Liver (tissue), 3 donors: ENCODE measurements around the gene SPATS2.
"Not testable (repeated sequence)": the region's sequence is repeated elsewhere in the genome, so short reads cannot be mapped to it uniquely, and the experiment has no call there.

Experiments
- EGR1 ChIP-seq, 2 donors: IDR thresholded peaks; 2 replicates each; pipeline ENCODE4 v1.6.1; 2016 to 2018; ENCODE audit warnings: antibody characterized with exemption in 2 of 2, low read depth in 2 of 2
- TAF1 ChIP-seq: conservative IDR thresholded peaks from 2 replicates; pipeline ENCODE4 v1.6.1; 2016; ENCODE audit warnings: antibody characterized with exemption, mild to moderate bottlenecking
- TF ChIP-seq, protein P1 (sequence below): IDR thresholded peaks from 2 replicates; pipeline ENCODE4 v1.6.1; 2016; ENCODE audit warnings: antibody characterized with exemption, mild to moderate bottlenecking
- TF ChIP-seq, protein P2 (sequence below): fragments of 150-350 bp; IDR thresholded peaks from 2 replicates; pipeline ENCODE4 v1.5.1; 2017; ENCODE audit warnings: improper control_type of control experiment, low read depth, low read length; ENCODE audit not compliant: missing input control
- donor health status: healthy.
- donor health status: healthy.

DNA sequence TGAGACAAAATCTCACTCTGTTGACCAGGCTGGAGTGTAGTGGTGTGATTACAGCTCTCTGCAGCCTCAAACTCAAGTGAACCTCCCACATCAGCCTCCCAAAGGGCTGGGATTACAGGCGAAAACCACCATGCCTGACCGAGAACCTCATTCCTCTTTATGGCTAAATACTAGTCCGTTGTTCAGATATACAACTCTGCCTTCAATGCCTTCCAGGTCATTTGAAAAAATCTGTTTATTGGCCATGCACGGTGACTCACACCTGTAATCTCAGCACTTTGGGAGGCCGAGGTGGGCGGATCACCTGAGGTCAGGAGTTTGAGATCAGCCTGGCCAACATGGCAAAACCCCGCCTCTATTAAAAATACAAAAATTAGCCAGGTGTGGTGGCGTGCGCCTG is 12.9 kb downstream of the SPATS2 start:
- TF ChIP-seq, protein P1, sequence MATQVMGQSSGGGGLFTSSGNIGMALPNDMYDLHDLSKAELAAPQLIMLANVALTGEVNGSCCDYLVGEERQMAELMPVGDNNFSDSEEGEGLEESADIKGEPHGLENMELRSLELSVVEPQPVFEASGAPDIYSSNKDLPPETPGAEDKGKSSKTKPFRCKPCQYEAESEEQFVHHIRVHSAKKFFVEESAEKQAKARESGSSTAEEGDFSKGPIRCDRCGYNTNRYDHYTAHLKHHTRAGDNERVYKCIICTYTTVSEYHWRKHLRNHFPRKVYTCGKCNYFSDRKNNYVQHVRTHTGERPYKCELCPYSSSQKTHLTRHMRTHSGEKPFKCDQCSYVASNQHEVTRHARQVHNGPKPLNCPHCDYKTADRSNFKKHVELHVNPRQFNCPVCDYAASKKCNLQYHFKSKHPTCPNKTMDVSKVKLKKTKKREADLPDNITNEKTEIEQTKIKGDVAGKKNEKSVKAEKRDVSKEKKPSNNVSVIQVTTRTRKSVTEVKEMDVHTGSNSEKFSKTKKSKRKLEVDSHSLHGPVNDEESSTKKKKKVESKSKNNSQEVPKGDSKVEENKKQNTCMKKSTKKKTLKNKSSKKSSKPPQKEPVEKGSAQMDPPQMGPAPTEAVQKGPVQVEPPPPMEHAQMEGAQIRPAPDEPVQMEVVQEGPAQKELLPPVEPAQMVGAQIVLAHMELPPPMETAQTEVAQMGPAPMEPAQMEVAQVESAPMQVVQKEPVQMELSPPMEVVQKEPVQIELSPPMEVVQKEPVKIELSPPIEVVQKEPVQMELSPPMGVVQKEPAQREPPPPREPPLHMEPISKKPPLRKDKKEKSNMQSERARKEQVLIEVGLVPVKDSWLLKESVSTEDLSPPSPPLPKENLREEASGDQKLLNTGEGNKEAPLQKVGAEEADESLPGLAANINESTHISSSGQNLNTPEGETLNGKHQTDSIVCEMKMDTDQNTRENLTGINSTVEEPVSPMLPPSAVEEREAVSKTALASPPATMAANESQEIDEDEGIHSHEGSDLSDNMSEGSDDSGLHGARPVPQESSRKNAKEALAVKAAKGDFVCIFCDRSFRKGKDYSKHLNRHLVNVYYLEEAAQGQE, result not testable (repeated sequence)
- TF ChIP-seq TAF1; EGR1 (IDR thresholded peaks at IDR 0.05; ENCODE audit: low read depth in 2 of 2): not testable (repeated sequence)
- TF ChIP-seq, protein P2, sequence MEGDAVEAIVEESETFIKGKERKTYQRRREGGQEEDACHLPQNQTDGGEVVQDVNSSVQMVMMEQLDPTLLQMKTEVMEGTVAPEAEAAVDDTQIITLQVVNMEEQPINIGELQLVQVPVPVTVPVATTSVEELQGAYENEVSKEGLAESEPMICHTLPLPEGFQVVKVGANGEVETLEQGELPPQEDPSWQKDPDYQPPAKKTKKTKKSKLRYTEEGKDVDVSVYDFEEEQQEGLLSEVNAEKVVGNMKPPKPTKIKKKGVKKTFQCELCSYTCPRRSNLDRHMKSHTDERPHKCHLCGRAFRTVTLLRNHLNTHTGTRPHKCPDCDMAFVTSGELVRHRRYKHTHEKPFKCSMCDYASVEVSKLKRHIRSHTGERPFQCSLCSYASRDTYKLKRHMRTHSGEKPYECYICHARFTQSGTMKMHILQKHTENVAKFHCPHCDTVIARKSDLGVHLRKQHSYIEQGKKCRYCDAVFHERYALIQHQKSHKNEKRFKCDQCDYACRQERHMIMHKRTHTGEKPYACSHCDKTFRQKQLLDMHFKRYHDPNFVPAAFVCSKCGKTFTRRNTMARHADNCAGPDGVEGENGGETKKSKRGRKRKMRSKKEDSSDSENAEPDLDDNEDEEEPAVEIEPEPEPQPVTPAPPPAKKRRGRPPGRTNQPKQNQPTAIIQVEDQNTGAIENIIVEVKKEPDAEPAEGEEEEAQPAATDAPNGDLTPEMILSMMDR, result not testable (repeated sequence)
